ENCODE results near the gene MRPL42. TPM values are rescaled to one million over a fixed set of nuclear protein-coding genes. Genes with fewer than 3 reads are reported as not detected.

Gene MRPL42
- total and polyA plus RNA-seq, 2 donors (not counting 1 experiment from before 2014, with no cell fraction given), result 31.5 to 45.2 TPM

- TF ChIP-seq CTCF (IDR thresholded peaks at IDR 0.05) (no peak), EZH2 (IDR thresholded peaks at IDR 0.05; ENCODE audit: borderline replicate concordance, insufficient read depth, low read depth, low read length, poor library complexity, severe bottlenecking) (no peak)
- H3K9ac ChIP-seq (ENCODE audit: low read length), result peak overlapping the region; percentile 17
- no peak overlapping the region for H2AFZ ChIP-seq (ENCODE audit: insufficient read depth, low read depth, low read length, poor library complexity, severe bottlenecking)
- no peaks in the 10 kb centered on the region for H3K36me3 ChIP-seq (replicated peaks in 1 of 2; ENCODE audit: control extremely low read depth in 1 of 2, control insufficient read depth in 1 of 2, extremely low read depth in 1 of 2, insufficient read depth in 2 of 2, low read length in 1 of 2)
- intact Hi-C loops (cut with micrococcal nuclease), result no loop called here
- Mint-ChIP-seq H3K4me1 (peaks cover 82% of the 10 kb centered on the region), H3K9me3 (ENCODE audit: insufficient read depth) (no peaks in the 10 kb centered on the region), H3K27me3 (no peaks in the 10 kb centered on the region), H3K4me3 (peak overlapping the region; percentile 66), H3K27ac (peak overlapping the region; percentile 77)
- H3K4me3 ChIP-seq (ENCODE audit: control extremely low read depth in 1 of 5, extremely low read depth in 1 of 5, insufficient read depth in 1 of 5, low read depth in 2 of 5, low read length in 4 of 5), result peak overlapping the region in 1 of 5 experiments; percentile 16
- peaks cover 64% of the 10 kb centered on the region for H4K20me1 ChIP-seq (ENCODE audit: control insufficient read depth, insufficient read depth, low read length, poor library complexity, severe bottlenecking)
- peaks cover 99% of the 10 kb centered on the region for H3K79me2 ChIP-seq (ENCODE audit: control insufficient read depth, insufficient read depth, low read length)
- no peaks in the 10 kb centered on the region for H3K27me3 ChIP-seq (replicated peaks in 1 of 4; ENCODE audit: control extremely low read depth in 1 of 4, control insufficient read depth in 3 of 4, insufficient read depth in 4 of 4, low read length in 3 of 4)
- WGBS (ENCODE audit: insufficient coverage), result no CpG with 5 or more reads among the region's 1 CpG
- H3K4me2 ChIP-seq (replicated peaks; ENCODE audit: low read depth, low read length, poor library complexity, severe bottlenecking), result peak overlapping the region; percentile 59
- no peak for DNase-seq
- H3K9me3 ChIP-seq (ENCODE audit: control extremely low read depth in 1 of 3, control insufficient read depth in 2 of 3, insufficient read depth in 1 of 3, low read length in 2 of 3), result no peaks in the 10 kb centered on the region
- H3K27ac ChIP-seq (ENCODE audit: low read length in 2 of 2), result peak overlapping the region; percentile 67 to 80
- peaks cover 80 to 81% of the 10 kb centered on the region in 2 donors for H3K4me1 ChIP-seq (ENCODE audit: control insufficient read depth in 2 of 2, insufficient read depth in 2 of 2, low read length in 2 of 2)
- ChIA-PET CTCF (interaction anchor here (0.6 to 2.5 kb wide), 9 partner anchors 11 to 677 kb away, joined by 3 to 19 read pairs (median 3); partner anchors contain the start of gene MRPL42), POLR2A (interaction anchor here (0.5 to 1.4 kb wide), 5 partner anchors 10 to 449 kb away, joined by 4 to 10 read pairs (median 7); partner anchors contain the start of gene UBE2N)
- peak; percentile 42 for ATAC-seq (ENCODE audit: low read depth)
Measured at GRCh38 chr12:93426412-93426805, 40.9 kb upstream of the MRPL42 start.

- no peaks in the 10 kb centered on the region for H3K9me3 Mint-ChIP-seq (ENCODE audit: insufficient read depth)
- POLR2A ChIA-PET, result interaction anchor here (0.6 kb wide), 1 partner anchor 1281 kb away, joined by 3 read pairs; no protein-coding TSS in a partner anchor
- H3K4me2 ChIP-seq (replicated peaks; ENCODE audit: low read depth, low read length, poor library complexity, severe bottlenecking), result peak overlapping the region; percentile 59
- no peaks in the 10 kb centered on the region for H3K9me3 ChIP-seq (ENCODE audit: control extremely low read depth in 1 of 3, control insufficient read depth in 2 of 3, insufficient read depth in 1 of 3, low read length in 2 of 3)
- WGBS (ENCODE audit: insufficient coverage), result 85% methylated on average over 1 of the region's 5 CpGs
- H3K79me2 ChIP-seq (ENCODE audit: control insufficient read depth, insufficient read depth, low read length), result peaks cover 99% of the 10 kb centered on the region
- no peaks in the 10 kb centered on the region for H3K27me3 Mint-ChIP-seq
- no peaks in the 10 kb centered on the region for H3K27me3 ChIP-seq (replicated peaks in 1 of 4; ENCODE audit: control extremely low read depth in 1 of 4, control insufficient read depth in 3 of 4, insufficient read depth in 4 of 4, low read length in 3 of 4)
- TF ChIP-seq CTCF (IDR thresholded peaks at IDR 0.05), result no peak
- no peak for TF ChIP-seq EZH2 (IDR thresholded peaks at IDR 0.05; ENCODE audit: borderline replicate concordance, insufficient read depth, low read depth, low read length, poor library complexity, severe bottlenecking)
- CTCF ChIA-PET, result interaction anchor here (0.8 to 2.4 kb wide), 3 partner anchors 8 to 643 kb away, joined by 4 to 17 read pairs (median 5); no protein-coding TSS in a partner anchor
- no peak overlapping the region for H3K4me3 Mint-ChIP-seq
- DNase-seq (no peak), ATAC-seq (ENCODE audit: low read depth) (no peak)
- H3K4me1 Mint-ChIP-seq, result peaks cover 80% of the 10 kb centered on the region
- H3K36me3 ChIP-seq (replicated peaks in 1 of 2; ENCODE audit: control extremely low read depth in 1 of 2, control insufficient read depth in 1 of 2, extremely low read depth in 1 of 2, insufficient read depth in 2 of 2, low read length in 1 of 2), result no peaks in the 10 kb centered on the region
- intact Hi-C loops (cut with micrococcal nuclease), result no loop called here
- H3K4me3 ChIP-seq (ENCODE audit: control extremely low read depth in 1 of 5, extremely low read depth in 1 of 5, insufficient read depth in 1 of 5, low read depth in 2 of 5, low read length in 4 of 5), result no peak overlapping the region
- peaks cover 76% of the 10 kb centered on the region for H4K20me1 ChIP-seq (ENCODE audit: control insufficient read depth, insufficient read depth, low read length, poor library complexity, severe bottlenecking)
- H3K27ac Mint-ChIP-seq, result peak overlapping the region; percentile 77
- H3K9ac ChIP-seq (ENCODE audit: low read length), result no peak overlapping the region
- H2AFZ ChIP-seq (ENCODE audit: insufficient read depth, low read depth, low read length, poor library complexity, severe bottlenecking), result no peak overlapping the region
- peaks cover 75 to 77% of the 10 kb centered on the region in 2 donors for H3K4me1 ChIP-seq (ENCODE audit: control insufficient read depth in 2 of 2, insufficient read depth in 2 of 2, low read length in 2 of 2)
- peak overlapping the region; percentile 67 to 80 for H3K27ac ChIP-seq (ENCODE audit: low read length in 2 of 2)
Measured at GRCh38 chr12:93427779-93428564, 39.3 kb upstream of the MRPL42 start.
